HEK293 (cell line): ENCODE data around the gene C9orf43.

Source experiments
- CTCF ChIA-PET: fragments of 350-600 bp; formaldehyde crosslinking; extraction: SDS; loops from one replicate; lab custom pipeline; 2021; ENCODE audit warnings: antibody characterized with exemption; lab: Yijun Ruan, JAX
- POLR2A ChIA-PET: fragments of 300-600 bp; formaldehyde crosslinking; extraction: SDS; loops from one replicate; lab custom pipeline; 2020; ENCODE audit warnings: antibody characterized with exemption, inconsistent platforms; lab: Yijun Ruan, JAX
- H3K27ac ChIP-seq: fragments of 200-500 bp; sonication (Bioruptor generic); 2 replicates; pipeline ENCODE4 v1.5.1; 2014; ENCODE audit warnings: low read depth, low read length, control low read depth, inconsistent platforms; ENCODE audit errors: extremely low read depth
- H3K36me3 ChIP-seq, 2 experiments: fragments of 200-500 bp in 1 of 2; sonication (Bioruptor generic) in 1 of 2; 1 replicate in 1 of 2; 2 replicates in 1 of 2; pipeline ENCODE4 v1.5.1; 2014 to 2017; ENCODE audit warnings: inconsistent platforms in 2 of 2, low read length in 2 of 2; ENCODE audit not compliant: control insufficient read depth in 2 of 2, insufficient read depth in 1 of 2
- H3K4me1 ChIP-seq: fragments of 200-500 bp; sonication (Bioruptor generic); 2 replicates; pipeline ENCODE4 v1.5.1; 2014; ENCODE audit warnings: mild to moderate bottlenecking, low read length, inconsistent platforms; ENCODE audit not compliant: control insufficient read depth, insufficient read depth
- H3K4me3 ChIP-seq: 2 replicates; pipeline ENCODE4 v1.5.1; 2011; ENCODE audit warnings: low read depth, mild to moderate bottlenecking, control low read depth, low read length, moderate library complexity
- H3K9me3 ChIP-seq: fragments of 200-500 bp; sonication (Bioruptor generic); 2 replicates; pipeline ENCODE4 v1.5.1; 2014; ENCODE audit warnings: low read depth, low read length, inconsistent platforms; ENCODE audit not compliant: control insufficient read depth, insufficient read depth
- BCL11A ChIP-seq: fragments of 450-650 bp; formaldehyde crosslinking; IDR thresholded peaks from 2 replicates; pipeline ENCODE4 v1.5.1; 2016; ENCODE audit warnings: low read depth, missing biosample characterization, missing genetic modification characterization
- BCL6B ChIP-seq: fragments of 450-650 bp; formaldehyde crosslinking; IDR thresholded peaks from 2 replicates; pipeline ENCODE4 v1.5.1; 2017; ENCODE audit warnings: missing biosample characterization, missing genetic modification characterization
- GLI4 ChIP-seq: fragments of 450-650 bp; formaldehyde crosslinking; IDR thresholded peaks from 2 replicates; pipeline ENCODE4 v1.5.1; 2016; ENCODE audit warnings: missing biosample characterization, missing genetic modification characterization
- KLF1 ChIP-seq: fragments of 450-650 bp; formaldehyde crosslinking; IDR thresholded peaks from 2 replicates; pipeline ENCODE4 v1.5.1; 2016; ENCODE audit warnings: missing biosample characterization, missing genetic modification characterization
- KLF10 ChIP-seq: fragments of 450-650 bp; IDR thresholded peaks from 2 replicates; pipeline ENCODE4 v1.5.1; 2018; ENCODE audit warnings: missing biosample characterization, mild to moderate bottlenecking, missing genetic modification characterization
- KLF8 ChIP-seq: fragments of 450-650 bp; formaldehyde crosslinking; IDR thresholded peaks from 2 replicates; pipeline ENCODE4 v1.5.1; 2016; ENCODE audit warnings: missing biosample characterization, missing genetic modification characterization
- MZF1 ChIP-seq: fragments of 450-650 bp; formaldehyde crosslinking; IDR thresholded peaks from 2 replicates; pipeline ENCODE4 v1.5.1; 2017; ENCODE audit warnings: missing biosample characterization, missing genetic modification characterization, borderline replicate concordance
- SALL2 ChIP-seq: fragments of 450-650 bp; formaldehyde crosslinking; IDR thresholded peaks from 2 replicates; pipeline ENCODE4 v1.5.0; 2017; ENCODE audit warnings: missing biosample characterization, mild to moderate bottlenecking, missing genetic modification characterization, borderline replicate concordance
- SCRT2 ChIP-seq: fragments of 450-650 bp; formaldehyde crosslinking; IDR thresholded peaks from 2 replicates; pipeline ENCODE4 v1.5.1; 2016; ENCODE audit warnings: missing biosample characterization, missing genetic modification characterization
- TSHZ1 ChIP-seq: fragments of 450-650 bp; formaldehyde crosslinking; IDR thresholded peaks from 2 replicates; pipeline ENCODE4 v1.5.1; 2016; ENCODE audit warnings: missing biosample characterization, missing genetic modification characterization, borderline replicate concordance
- ZBTB1 ChIP-seq: fragments of 450-650 bp; formaldehyde crosslinking; IDR thresholded peaks from 2 replicates; pipeline ENCODE4 v1.5.1; 2016; ENCODE audit warnings: missing biosample characterization, missing genetic modification characterization
- ZFHX2 ChIP-seq: fragments of 450-650 bp; formaldehyde crosslinking; conservative IDR thresholded peaks from 2 replicates; pipeline ENCODE4 v1.5.1; 2016; ENCODE audit warnings: missing biosample characterization, missing genetic modification characterization
- ZIC2 ChIP-seq: fragments of 450-650 bp; formaldehyde crosslinking; IDR thresholded peaks from 2 replicates; pipeline ENCODE4 v1.5.1; 2016; ENCODE audit warnings: missing biosample characterization, missing genetic modification characterization
- ZNF155 ChIP-seq: fragments of 450-650 bp; formaldehyde crosslinking; IDR thresholded peaks from 2 replicates; pipeline ENCODE4 v1.5.1; 2016; ENCODE audit warnings: missing biosample characterization, missing genetic modification characterization
- ZNF391 ChIP-seq: fragments of 450-650 bp; formaldehyde crosslinking; IDR thresholded peaks from 2 replicates; pipeline ENCODE4 v1.5.1; 2016; ENCODE audit warnings: low read depth, missing biosample characterization, missing genetic modification characterization, borderline replicate concordance
- ZNF423 ChIP-seq: fragments of 450-650 bp; formaldehyde crosslinking; IDR thresholded peaks from 2 replicates; pipeline ENCODE4 v1.5.1; 2016; ENCODE audit warnings: missing biosample characterization, missing genetic modification characterization
- ZNF501 ChIP-seq: fragments of 450-650 bp; formaldehyde crosslinking; IDR thresholded peaks from 2 replicates; pipeline ENCODE4 v1.5.1; 2016; ENCODE audit warnings: missing biosample characterization, missing genetic modification characterization
- ZNF654 ChIP-seq: fragments of 450-650 bp; formaldehyde crosslinking; IDR thresholded peaks from 2 replicates; pipeline ENCODE4 v1.5.1; 2016; ENCODE audit warnings: low read depth, missing biosample characterization, missing genetic modification characterization
- ZNF792 ChIP-seq: fragments of 450-650 bp; formaldehyde crosslinking; IDR thresholded peaks from 2 replicates; pipeline ENCODE4 v1.5.1; 2016; ENCODE audit warnings: missing biosample characterization, missing genetic modification characterization
- ZSCAN18 ChIP-seq: fragments of 450-650 bp; formaldehyde crosslinking; IDR thresholded peaks from 2 replicates; pipeline ENCODE4 v1.5.1; 2016; ENCODE audit warnings: missing biosample characterization, missing genetic modification characterization
- ZSCAN23 ChIP-seq: fragments of 450-650 bp; formaldehyde crosslinking; IDR thresholded peaks from 2 replicates; pipeline ENCODE4 v1.5.1; 2016; ENCODE audit warnings: missing biosample characterization, missing genetic modification characterization

Gene C9orf43

GRCh38 chr9:113417370-113417769, 6.8 kb downstream of the C9orf43 start:
- TF ChIP-seq BCL6B (tag by site-specific recombination) (no peak), ZBTB1 (no peak), ZSCAN18 (no peak), ZSCAN23 (no peak), KLF8 (tag by site-specific recombination) (no peak), TSHZ1 (tag by site-specific recombination) (no peak)
- H3K4me3 ChIP-seq: no peak overlapping the region
- no peaks in the 10 kb centered on the region for H3K9me3 ChIP-seq
- no peaks in the 10 kb centered on the region for H3K36me3 ChIP-seq
- CTCF ChIA-PET: no interaction called here
- POLR2A ChIA-PET: no interaction called here
- H3K27ac ChIP-seq: no peak overlapping the region
- H3K4me1 ChIP-seq: no peaks in the 10 kb centered on the region

GRCh38 chr9:113421726-113422125, 11.2 kb downstream of the C9orf43 start:
- TF ChIP-seq ZNF792 (tag by site-specific recombination): no peak
- TF ChIP-seq ZNF501 (tag by site-specific recombination): no peak
- no peak for TF ChIP-seq ZNF155 (tag by site-specific recombination)
- TF ChIP-seq ZNF423 (tag by site-specific recombination): no peak
- TF ChIP-seq KLF10 (tag by site-specific recombination): no peak
- no peak for TF ChIP-seq ZNF654 (tag by site-specific recombination)
- TF ChIP-seq GLI4: no peak
- no peak for TF ChIP-seq SALL2 (tag by site-specific recombination)
- TF ChIP-seq KLF1 (tag by site-specific recombination): no peak
- Histone ChIP-seq H3K9me3 (no peaks in the 10 kb centered on the region), H3K27ac (no peak overlapping the region), H3K4me1 (no peaks in the 10 kb centered on the region), H3K36me3 (no peaks in the 10 kb centered on the region), H3K4me3 (no peak overlapping the region)
- ChIA-PET CTCF (interaction anchor here (1.0 kb wide), 1 partner anchor 17 kb away, joined by 3 read pairs; no protein-coding TSS in a partner anchor), POLR2A (interaction anchor here (2.4 kb wide), 1 partner anchor 11 kb away, joined by 8 read pairs; the partner anchor contains the start of genes C9orf43 and POLE3)

GRCh38 chr9:113425072-113425471, 14.5 kb downstream of the C9orf43 start:
- H3K36me3 ChIP-seq: no peaks in the 10 kb centered on the region
- H3K9me3 ChIP-seq: no peaks in the 10 kb centered on the region
- TF ChIP-seq BCL11A (no peak), ZFHX2 (tag by site-specific recombination) (no peak), ZNF423 (tag by site-specific recombination) (no peak), ZIC2 (no peak), MZF1 (no peak), SCRT2 (tag by site-specific recombination) (no peak), ZNF391 (tag by site-specific recombination) (no peak)
- H3K27ac ChIP-seq: no peak overlapping the region
- no peak overlapping the region for H3K4me3 ChIP-seq
- ChIA-PET POLR2A (no interaction called here), CTCF (interaction anchor here (0.6 to 1.1 kb wide), 2 partner anchors 135 to 164 kb away, joined by 3 read pairs; no protein-coding TSS in a partner anchor)
- no peaks in the 10 kb centered on the region for H3K4me1 ChIP-seq
